Measurements from ENCODE around the gene LLGL1.

Gene LLGL1

DNA sequence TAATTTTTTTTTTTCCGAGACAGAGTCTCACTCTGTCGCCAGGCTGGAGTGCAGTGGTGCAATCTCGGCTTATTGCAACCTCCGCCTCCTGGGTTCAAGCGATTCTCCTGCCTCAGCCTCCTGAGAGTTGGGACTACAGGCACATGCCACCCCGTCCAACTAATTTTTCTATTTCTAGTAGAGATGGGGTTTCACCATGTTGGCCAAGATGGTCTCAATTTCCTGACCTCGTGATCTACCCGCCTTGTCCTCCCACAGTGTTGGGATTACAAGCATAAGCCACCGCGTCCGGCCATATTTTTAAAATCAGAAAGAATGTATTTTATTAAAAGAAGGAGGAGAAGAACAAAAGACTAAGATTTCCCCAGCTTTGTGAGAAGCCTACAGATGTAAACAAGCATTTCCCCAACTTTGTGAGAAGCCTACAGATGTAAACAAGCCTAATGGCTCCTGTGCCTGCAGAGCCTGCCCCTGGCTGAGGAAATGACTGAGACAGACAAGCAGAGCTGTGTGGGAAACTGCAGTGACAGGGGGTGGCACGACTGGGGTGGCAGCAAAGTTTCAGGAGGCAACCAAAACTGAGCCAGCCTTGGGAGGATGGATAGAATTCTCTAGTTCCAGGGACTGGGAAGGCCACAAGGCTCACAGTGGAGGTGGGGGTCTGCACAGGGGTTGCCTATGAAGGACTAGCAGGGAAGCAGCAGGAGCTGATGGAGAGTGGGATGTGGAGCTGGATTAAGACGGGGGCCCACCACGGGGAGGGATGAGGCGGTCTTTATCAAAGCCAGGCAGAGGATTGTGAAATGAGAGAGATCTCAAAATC, 66.5 kb downstream of the LLGL1 start:
- no peak overlapping the region for H3K4me3 ChIP-seq (ENCODE audit: low read length)
- no peak for DNase-seq (ENCODE audit: low read depth)
- TF ChIP-seq, protein P1, sequence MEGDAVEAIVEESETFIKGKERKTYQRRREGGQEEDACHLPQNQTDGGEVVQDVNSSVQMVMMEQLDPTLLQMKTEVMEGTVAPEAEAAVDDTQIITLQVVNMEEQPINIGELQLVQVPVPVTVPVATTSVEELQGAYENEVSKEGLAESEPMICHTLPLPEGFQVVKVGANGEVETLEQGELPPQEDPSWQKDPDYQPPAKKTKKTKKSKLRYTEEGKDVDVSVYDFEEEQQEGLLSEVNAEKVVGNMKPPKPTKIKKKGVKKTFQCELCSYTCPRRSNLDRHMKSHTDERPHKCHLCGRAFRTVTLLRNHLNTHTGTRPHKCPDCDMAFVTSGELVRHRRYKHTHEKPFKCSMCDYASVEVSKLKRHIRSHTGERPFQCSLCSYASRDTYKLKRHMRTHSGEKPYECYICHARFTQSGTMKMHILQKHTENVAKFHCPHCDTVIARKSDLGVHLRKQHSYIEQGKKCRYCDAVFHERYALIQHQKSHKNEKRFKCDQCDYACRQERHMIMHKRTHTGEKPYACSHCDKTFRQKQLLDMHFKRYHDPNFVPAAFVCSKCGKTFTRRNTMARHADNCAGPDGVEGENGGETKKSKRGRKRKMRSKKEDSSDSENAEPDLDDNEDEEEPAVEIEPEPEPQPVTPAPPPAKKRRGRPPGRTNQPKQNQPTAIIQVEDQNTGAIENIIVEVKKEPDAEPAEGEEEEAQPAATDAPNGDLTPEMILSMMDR (conservative IDR thresholded peaks at IDR 0.05; ENCODE audit: low read length), result no peak
